ENCODE results near the gene ZSWIM8. TPM values are rescaled to one million over a fixed set of nuclear protein-coding genes. Genes with fewer than 3 reads are reported as not detected.

The ZSWIM8 gene
- total RNA-seq, 1 experiment from 2014 or later, result 59.1 TPM

DNA sequence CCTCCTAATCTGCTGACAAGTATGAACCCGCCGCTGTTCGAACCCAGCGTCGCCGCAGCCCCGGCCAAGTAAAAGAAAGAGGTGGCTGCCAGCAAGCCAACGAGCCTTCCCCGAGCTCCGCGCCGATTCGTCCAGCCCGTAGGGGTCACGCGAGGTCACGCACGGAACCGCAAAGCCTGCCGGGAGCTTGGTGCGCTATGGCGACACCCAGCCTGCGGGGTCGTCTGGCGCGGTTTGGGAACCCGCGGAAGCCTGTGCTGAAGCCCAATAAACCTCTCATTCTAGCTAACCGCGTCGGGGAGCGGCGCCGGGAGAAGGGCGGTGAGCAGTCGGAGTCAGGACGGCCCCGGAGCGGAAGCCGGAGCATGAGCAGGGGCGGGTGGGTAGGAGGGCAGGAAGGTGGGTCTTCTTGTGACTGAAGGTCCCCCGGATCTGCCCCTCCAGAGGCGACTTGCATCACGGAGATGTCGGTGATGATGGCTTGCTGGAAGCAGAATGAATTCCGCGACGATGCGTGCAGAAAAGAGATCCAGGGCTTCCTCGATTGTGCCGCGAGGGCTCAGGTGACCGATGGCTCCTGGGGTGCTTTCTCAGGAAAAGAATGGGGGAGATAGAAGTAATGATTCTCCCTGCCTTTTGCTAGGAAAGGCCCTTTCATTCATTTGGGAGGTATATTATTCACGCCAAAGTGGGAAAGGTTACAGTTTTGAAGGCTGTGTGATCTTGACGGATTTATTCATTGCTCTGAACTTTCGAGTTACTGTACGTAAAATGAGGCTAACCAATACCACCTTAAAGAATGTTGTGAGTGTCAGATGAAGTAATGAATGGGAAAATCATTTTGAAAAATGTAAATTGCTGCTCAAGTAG is 3.3 kb upstream of the ZSWIM8 start, which contains the start of gene CHCHD1 (continued):
- TF ChIP-seq, protein P1, sequence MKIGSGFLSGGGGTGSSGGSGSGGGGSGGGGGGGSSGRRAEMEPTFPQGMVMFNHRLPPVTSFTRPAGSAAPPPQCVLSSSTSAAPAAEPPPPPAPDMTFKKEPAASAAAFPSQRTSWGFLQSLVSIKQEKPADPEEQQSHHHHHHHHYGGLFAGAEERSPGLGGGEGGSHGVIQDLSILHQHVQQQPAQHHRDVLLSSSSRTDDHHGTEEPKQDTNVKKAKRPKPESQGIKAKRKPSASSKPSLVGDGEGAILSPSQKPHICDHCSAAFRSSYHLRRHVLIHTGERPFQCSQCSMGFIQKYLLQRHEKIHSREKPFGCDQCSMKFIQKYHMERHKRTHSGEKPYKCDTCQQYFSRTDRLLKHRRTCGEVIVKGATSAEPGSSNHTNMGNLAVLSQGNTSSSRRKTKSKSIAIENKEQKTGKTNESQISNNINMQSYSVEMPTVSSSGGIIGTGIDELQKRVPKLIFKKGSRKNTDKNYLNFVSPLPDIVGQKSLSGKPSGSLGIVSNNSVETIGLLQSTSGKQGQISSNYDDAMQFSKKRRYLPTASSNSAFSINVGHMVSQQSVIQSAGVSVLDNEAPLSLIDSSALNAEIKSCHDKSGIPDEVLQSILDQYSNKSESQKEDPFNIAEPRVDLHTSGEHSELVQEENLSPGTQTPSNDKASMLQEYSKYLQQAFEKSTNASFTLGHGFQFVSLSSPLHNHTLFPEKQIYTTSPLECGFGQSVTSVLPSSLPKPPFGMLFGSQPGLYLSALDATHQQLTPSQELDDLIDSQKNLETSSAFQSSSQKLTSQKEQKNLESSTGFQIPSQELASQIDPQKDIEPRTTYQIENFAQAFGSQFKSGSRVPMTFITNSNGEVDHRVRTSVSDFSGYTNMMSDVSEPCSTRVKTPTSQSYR (CRISPR knock-in tag; IDR thresholded peaks at IDR 0.05), result no peak
- TF ChIP-seq ZNF232 (CRISPR knock-in tag; IDR thresholded peaks at IDR 0.05) (no peak), ATF1 (CRISPR knock-in tag; IDR thresholded peaks at IDR 0.05) (no peak), GTF2I (CRISPR knock-in tag; conservative IDR thresholded peaks at IDR 0.05) (no peak), GABPB1 (CRISPR knock-in tag; IDR thresholded peaks at IDR 0.05) (peak; percentile 75), ZNF121 (CRISPR knock-in tag; IDR thresholded peaks at IDR 0.05) (no peak), NR2C2 (CRISPR knock-in tag; IDR thresholded peaks at IDR 0.05) (peak; percentile 96), ZNF423 (CRISPR knock-in tag; IDR thresholded peaks at IDR 0.05) (no peak), ZNF416 (CRISPR knock-in tag; IDR thresholded peaks at IDR 0.05) (no peak), CREB1 (CRISPR knock-in tag; IDR thresholded peaks at IDR 0.05) (no peak), MXD4 (CRISPR knock-in tag; IDR thresholded peaks at IDR 0.05; ENCODE audit: borderline replicate concordance) (no peak), RORB (CRISPR knock-in tag; IDR thresholded peaks at IDR 0.05) (no peak), ZNF671 (CRISPR knock-in tag; IDR thresholded peaks at IDR 0.05) (no peak), ZNF263 (CRISPR knock-in tag; IDR thresholded peaks at IDR 0.05; ENCODE audit: low read depth) (no peak), NR3C1 (CRISPR knock-in tag; conservative IDR thresholded peaks at IDR 0.05; ENCODE audit: low read depth) (no peak), SOX15 (CRISPR knock-in tag; IDR thresholded peaks at IDR 0.05) (no peak), ZNF219 (CRISPR knock-in tag; IDR thresholded peaks at IDR 0.05; ENCODE audit: borderline replicate concordance) (no peak)
- TF ChIP-seq, protein P2, sequence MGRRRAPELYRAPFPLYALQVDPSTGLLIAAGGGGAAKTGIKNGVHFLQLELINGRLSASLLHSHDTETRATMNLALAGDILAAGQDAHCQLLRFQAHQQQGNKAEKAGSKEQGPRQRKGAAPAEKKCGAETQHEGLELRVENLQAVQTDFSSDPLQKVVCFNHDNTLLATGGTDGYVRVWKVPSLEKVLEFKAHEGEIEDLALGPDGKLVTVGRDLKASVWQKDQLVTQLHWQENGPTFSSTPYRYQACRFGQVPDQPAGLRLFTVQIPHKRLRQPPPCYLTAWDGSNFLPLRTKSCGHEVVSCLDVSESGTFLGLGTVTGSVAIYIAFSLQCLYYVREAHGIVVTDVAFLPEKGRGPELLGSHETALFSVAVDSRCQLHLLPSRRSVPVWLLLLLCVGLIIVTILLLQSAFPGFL (CRISPR knock-in tag; IDR thresholded peaks at IDR 0.05; ENCODE audit: borderline replicate concordance), result no peak
- TF ChIP-seq, protein P3, sequence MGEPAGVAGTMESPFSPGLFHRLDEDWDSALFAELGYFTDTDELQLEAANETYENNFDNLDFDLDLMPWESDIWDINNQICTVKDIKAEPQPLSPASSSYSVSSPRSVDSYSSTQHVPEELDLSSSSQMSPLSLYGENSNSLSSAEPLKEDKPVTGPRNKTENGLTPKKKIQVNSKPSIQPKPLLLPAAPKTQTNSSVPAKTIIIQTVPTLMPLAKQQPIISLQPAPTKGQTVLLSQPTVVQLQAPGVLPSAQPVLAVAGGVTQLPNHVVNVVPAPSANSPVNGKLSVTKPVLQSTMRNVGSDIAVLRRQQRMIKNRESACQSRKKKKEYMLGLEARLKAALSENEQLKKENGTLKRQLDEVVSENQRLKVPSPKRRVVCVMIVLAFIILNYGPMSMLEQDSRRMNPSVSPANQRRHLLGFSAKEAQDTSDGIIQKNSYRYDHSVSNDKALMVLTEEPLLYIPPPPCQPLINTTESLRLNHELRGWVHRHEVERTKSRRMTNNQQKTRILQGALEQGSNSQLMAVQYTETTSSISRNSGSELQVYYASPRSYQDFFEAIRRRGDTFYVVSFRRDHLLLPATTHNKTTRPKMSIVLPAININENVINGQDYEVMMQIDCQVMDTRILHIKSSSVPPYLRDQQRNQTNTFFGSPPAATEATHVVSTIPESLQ (CRISPR knock-in tag; IDR thresholded peaks at IDR 0.05), result no peak
- TF ChIP-seq, protein P4, sequence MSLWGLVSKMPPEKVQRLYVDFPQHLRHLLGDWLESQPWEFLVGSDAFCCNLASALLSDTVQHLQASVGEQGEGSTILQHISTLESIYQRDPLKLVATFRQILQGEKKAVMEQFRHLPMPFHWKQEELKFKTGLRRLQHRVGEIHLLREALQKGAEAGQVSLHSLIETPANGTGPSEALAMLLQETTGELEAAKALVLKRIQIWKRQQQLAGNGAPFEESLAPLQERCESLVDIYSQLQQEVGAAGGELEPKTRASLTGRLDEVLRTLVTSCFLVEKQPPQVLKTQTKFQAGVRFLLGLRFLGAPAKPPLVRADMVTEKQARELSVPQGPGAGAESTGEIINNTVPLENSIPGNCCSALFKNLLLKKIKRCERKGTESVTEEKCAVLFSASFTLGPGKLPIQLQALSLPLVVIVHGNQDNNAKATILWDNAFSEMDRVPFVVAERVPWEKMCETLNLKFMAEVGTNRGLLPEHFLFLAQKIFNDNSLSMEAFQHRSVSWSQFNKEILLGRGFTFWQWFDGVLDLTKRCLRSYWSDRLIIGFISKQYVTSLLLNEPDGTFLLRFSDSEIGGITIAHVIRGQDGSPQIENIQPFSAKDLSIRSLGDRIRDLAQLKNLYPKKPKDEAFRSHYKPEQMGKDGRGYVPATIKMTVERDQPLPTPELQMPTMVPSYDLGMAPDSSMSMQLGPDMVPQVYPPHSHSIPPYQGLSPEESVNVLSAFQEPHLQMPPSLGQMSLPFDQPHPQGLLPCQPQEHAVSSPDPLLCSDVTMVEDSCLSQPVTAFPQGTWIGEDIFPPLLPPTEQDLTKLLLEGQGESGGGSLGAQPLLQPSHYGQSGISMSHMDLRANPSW (CRISPR knock-in tag; conservative IDR thresholded peaks at IDR 0.05; ENCODE audit: low read depth), result no peak
- TF ChIP-seq, protein P5, sequence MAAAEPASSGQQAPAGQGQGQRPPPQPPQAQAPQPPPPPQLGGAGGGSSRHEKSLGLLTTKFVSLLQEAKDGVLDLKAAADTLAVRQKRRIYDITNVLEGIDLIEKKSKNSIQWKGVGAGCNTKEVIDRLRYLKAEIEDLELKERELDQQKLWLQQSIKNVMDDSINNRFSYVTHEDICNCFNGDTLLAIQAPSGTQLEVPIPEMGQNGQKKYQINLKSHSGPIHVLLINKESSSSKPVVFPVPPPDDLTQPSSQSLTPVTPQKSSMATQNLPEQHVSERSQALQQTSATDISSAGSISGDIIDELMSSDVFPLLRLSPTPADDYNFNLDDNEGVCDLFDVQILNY (CRISPR knock-in tag; IDR thresholded peaks at IDR 0.05), result peak; percentile 78; the same call in 1 of the 2 replicates
- TF ChIP-seq, protein P6, sequence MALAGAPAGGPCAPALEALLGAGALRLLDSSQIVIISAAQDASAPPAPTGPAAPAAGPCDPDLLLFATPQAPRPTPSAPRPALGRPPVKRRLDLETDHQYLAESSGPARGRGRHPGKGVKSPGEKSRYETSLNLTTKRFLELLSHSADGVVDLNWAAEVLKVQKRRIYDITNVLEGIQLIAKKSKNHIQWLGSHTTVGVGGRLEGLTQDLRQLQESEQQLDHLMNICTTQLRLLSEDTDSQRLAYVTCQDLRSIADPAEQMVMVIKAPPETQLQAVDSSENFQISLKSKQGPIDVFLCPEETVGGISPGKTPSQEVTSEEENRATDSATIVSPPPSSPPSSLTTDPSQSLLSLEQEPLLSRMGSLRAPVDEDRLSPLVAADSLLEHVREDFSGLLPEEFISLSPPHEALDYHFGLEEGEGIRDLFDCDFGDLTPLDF (CRISPR knock-in tag; IDR thresholded peaks at IDR 0.05), result no peak
- TF ChIP-seq, protein P7, sequence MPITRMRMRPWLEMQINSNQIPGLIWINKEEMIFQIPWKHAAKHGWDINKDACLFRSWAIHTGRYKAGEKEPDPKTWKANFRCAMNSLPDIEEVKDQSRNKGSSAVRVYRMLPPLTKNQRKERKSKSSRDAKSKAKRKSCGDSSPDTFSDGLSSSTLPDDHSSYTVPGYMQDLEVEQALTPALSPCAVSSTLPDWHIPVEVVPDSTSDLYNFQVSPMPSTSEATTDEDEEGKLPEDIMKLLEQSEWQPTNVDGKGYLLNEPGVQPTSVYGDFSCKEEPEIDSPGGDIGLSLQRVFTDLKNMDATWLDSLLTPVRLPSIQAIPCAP (CRISPR knock-in tag; IDR thresholded peaks at IDR 0.05), result no peak
- TF ChIP-seq, protein P8, sequence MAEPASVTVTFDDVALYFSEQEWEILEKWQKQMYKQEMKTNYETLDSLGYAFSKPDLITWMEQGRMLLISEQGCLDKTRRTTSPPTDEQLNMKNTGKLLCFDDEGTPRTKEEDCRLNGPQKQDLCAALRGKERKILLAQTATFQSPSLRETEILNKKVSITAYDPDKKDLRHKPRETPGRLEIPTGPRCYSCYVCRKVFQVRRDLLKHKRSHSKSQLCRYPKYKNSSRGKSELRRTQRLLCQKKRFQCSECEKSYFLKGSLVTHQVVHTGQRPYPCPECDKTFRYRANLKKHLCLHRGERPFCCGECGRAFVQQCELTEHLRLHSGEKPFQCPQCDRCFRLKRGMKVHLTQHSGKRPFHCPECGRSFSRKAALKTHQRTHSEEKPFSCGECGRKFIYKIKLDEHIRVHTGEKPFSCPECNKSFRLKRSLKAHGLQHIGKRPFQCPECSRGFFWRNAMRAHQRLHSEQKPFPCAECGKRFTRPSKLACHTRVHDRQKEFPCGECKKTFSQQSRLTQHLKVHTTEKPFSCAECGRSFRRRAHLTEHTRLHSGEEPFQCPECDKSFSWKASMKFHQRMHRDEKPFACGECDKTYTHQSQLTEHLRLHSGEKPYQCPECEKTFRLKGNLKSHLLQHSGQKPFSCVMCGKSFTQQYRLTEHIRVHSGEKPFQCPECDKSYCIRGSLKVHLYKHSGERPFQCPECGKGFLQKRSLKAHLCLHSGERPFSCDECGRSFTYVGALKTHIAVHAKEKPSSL (CRISPR knock-in tag; conservative IDR thresholded peaks at IDR 0.05), result no peak
- TF ChIP-seq, protein P9, sequence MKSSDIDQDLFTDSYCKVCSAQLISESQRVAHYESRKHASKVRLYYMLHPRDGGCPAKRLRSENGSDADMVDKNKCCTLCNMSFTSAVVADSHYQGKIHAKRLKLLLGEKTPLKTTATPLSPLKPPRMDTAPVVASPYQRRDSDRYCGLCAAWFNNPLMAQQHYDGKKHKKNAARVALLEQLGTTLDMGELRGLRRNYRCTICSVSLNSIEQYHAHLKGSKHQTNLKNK (CRISPR knock-in tag; IDR thresholded peaks at IDR 0.05), result no peak

Measured in WTC11 (cell line).